ENCODE data around the gene SEPTIN1.

The SEPTIN1 gene

GRCh38 chr16:30399435-30400186 is 17.2 kb upstream of the SEPTIN1 start:
- H2AFZ ChIP-seq (ENCODE audit: low read length) = no peak overlapping the region
- H3K9ac ChIP-seq (ENCODE audit: low read depth, low read length, poor library complexity, severe bottlenecking) = peak overlapping the region; percentile 82
- H3K36me3 ChIP-seq (ENCODE audit: insufficient read depth, low read length) = peaks cover 8% of the 10 kb centered on the region; the same call in 1 of the 2 replicates
- TF ChIP-seq CTCF (conservative IDR thresholded peaks at IDR 0.05; ENCODE audit: low read length) = no peak
- no peak for TF ChIP-seq EZH2phosphoT487 (IDR thresholded peaks at IDR 0.05; ENCODE audit: borderline replicate concordance)
- H3K4me1 ChIP-seq (ENCODE audit: insufficient read depth, low read length, poor library complexity, severe bottlenecking) = peaks cover 48% of the 10 kb centered on the region
- no peaks in the 10 kb centered on the region for H3K9me2 ChIP-seq (replicated peaks; ENCODE audit: low read depth, low read length)
- H3K79me2 ChIP-seq (ENCODE audit: insufficient read depth, low read length) = peaks cover 40% of the 10 kb centered on the region
- no peaks in the 10 kb centered on the region for H3K9me3 ChIP-seq (ENCODE audit: insufficient read depth, low read depth, low read length)
- H3K4me3 ChIP-seq (ENCODE audit: low read length, poor library complexity, severe bottlenecking) = peak overlapping the region; percentile 74
- peaks cover 17% of the 10 kb centered on the region for H4K20me1 ChIP-seq (ENCODE audit: insufficient read depth, low read length, poor library complexity, severe bottlenecking)
- H3K4me2 ChIP-seq (ENCODE audit: low read depth, low read length, poor library complexity, severe bottlenecking) = peak overlapping the region; percentile 99
- H3K27me3 ChIP-seq (ENCODE audit: insufficient read depth, low read length, poor library complexity, severe bottlenecking) = no peaks in the 10 kb centered on the region
- peaks cover 29% of the 10 kb centered on the region for H3F3A ChIP-seq (ENCODE audit: low read depth)

- H3K9ac ChIP-seq (ENCODE audit: low read depth, low read length, poor library complexity, severe bottlenecking) = peak overlapping the region; percentile 82
- peaks cover 17% of the 10 kb centered on the region for H4K20me1 ChIP-seq (ENCODE audit: insufficient read depth, low read length, poor library complexity, severe bottlenecking)
- peaks cover 29% of the 10 kb centered on the region for H3F3A ChIP-seq (ENCODE audit: low read depth)
- peak overlapping the region; percentile 74 for H3K4me3 ChIP-seq (ENCODE audit: low read length, poor library complexity, severe bottlenecking)
- no peak for TF ChIP-seq CTCF (conservative IDR thresholded peaks at IDR 0.05; ENCODE audit: low read length)
- no peak for TF ChIP-seq EZH2phosphoT487 (IDR thresholded peaks at IDR 0.05; ENCODE audit: borderline replicate concordance)
- no peaks in the 10 kb centered on the region for H3K27me3 ChIP-seq (ENCODE audit: insufficient read depth, low read length, poor library complexity, severe bottlenecking)
- H3K4me2 ChIP-seq (ENCODE audit: low read depth, low read length, poor library complexity, severe bottlenecking) = peak overlapping the region; percentile 99
- H3K36me3 ChIP-seq (ENCODE audit: insufficient read depth, low read length) = peaks cover 8% of the 10 kb centered on the region; the same call in 1 of the 2 replicates
- no peaks in the 10 kb centered on the region for H3K9me3 ChIP-seq (ENCODE audit: insufficient read depth, low read depth, low read length)
- H2AFZ ChIP-seq (ENCODE audit: low read length) = no peak overlapping the region
- H3K79me2 ChIP-seq (ENCODE audit: insufficient read depth, low read length) = peaks cover 45% of the 10 kb centered on the region
- H3K9me2 ChIP-seq (replicated peaks; ENCODE audit: low read depth, low read length) = no peaks in the 10 kb centered on the region
- peaks cover 55% of the 10 kb centered on the region for H3K4me1 ChIP-seq (ENCODE audit: insufficient read depth, low read length, poor library complexity, severe bottlenecking)
Observed at GRCh38 chr16:30398661-30399434, 16.5 kb upstream of the SEPTIN1 start.

GRCh38 chr16:30397776-30398660 is 15.7 kb upstream of the SEPTIN1 start:
- Histone ChIP-seq H3K9ac (ENCODE audit: low read depth, low read length, poor library complexity, severe bottlenecking) (peak overlapping the region; percentile 82), H3K36me3 (ENCODE audit: insufficient read depth, low read length) (peaks cover 8% of the 10 kb centered on the region; the same call in 1 of the 2 replicates), H3K4me1 (ENCODE audit: insufficient read depth, low read length, poor library complexity, severe bottlenecking) (peaks cover 55% of the 10 kb centered on the region), H3F3A (ENCODE audit: low read depth) (peaks cover 29% of the 10 kb centered on the region), H2AFZ (ENCODE audit: low read length) (no peak overlapping the region), H3K4me2 (ENCODE audit: low read depth, low read length, poor library complexity, severe bottlenecking) (peak overlapping the region; percentile 100), H3K4me3 (ENCODE audit: low read length, poor library complexity, severe bottlenecking) (no peak overlapping the region), H3K9me2 (replicated peaks; ENCODE audit: low read depth, low read length) (no peaks in the 10 kb centered on the region), H3K79me2 (ENCODE audit: insufficient read depth, low read length) (peaks cover 45% of the 10 kb centered on the region), H3K27me3 (ENCODE audit: insufficient read depth, low read length, poor library complexity, severe bottlenecking) (no peaks in the 10 kb centered on the region), H4K20me1 (ENCODE audit: insufficient read depth, low read length, poor library complexity, severe bottlenecking) (peaks cover 17% of the 10 kb centered on the region), H3K9me3 (ENCODE audit: insufficient read depth, low read depth, low read length) (no peaks in the 10 kb centered on the region)
- TF ChIP-seq EZH2phosphoT487 (IDR thresholded peaks at IDR 0.05; ENCODE audit: borderline replicate concordance) (no peak), CTCF (conservative IDR thresholded peaks at IDR 0.05; ENCODE audit: low read length) (no peak)
